ENCODE data around the gene HPS6.

DNA sequence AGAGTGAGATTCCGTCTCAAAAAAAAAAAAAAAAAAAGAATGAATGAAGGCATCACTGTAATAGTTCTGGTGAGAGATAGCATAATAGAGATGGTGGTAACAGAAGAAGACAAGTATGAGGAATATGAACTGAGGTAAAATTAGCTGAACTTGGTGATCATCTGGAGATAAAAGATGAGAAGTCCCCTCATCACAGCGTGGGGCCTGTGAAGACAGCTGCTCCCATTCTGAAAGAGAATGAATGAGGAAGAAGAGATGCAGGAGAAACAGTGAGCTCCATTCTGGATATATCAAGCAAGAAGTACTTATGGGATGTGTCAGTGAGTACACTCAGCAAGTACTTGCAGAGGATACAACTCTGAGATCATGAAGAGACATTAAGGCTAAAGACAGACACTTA is 37.9 kb upstream of the HPS6 start:
- no peak for TF ChIP-seq CSDC2 (CRISPR knock-in tag; IDR thresholded peaks at IDR 0.05)
- TF ChIP-seq ESRRG (CRISPR knock-in tag; IDR thresholded peaks at IDR 0.05) = no peak
- no peak for TF ChIP-seq ZFP3 (CRISPR knock-in tag; IDR thresholded peaks at IDR 0.05)
- TF ChIP-seq ZC3H10 (CRISPR knock-in tag; IDR thresholded peaks at IDR 0.05) = no peak
- TF ChIP-seq TCF4 (CRISPR knock-in tag; IDR thresholded peaks at IDR 0.05; ENCODE audit: borderline replicate concordance) = no peak
- TF ChIP-seq ZNF565 (CRISPR knock-in tag; conservative IDR thresholded peaks at IDR 0.05; ENCODE audit: low read depth) = no peak
- TF ChIP-seq RARB (CRISPR knock-in tag; IDR thresholded peaks at IDR 0.05) = no peak

Data from SK-N-SH treated with all-trans-retinoic acid at 6 μM for 48 hours (cell line).